ENCODE data around the gene NNMT. TPM values are rescaled to one million over a fixed set of nuclear protein-coding genes. Genes with fewer than 3 reads are reported as not detected.

The NNMT gene
- polyA plus RNA-seq, 1 donor (not counting 4 experiments of a cell fraction or from before 2014, with no cell fraction given): 0.13 TPM

DNA sequence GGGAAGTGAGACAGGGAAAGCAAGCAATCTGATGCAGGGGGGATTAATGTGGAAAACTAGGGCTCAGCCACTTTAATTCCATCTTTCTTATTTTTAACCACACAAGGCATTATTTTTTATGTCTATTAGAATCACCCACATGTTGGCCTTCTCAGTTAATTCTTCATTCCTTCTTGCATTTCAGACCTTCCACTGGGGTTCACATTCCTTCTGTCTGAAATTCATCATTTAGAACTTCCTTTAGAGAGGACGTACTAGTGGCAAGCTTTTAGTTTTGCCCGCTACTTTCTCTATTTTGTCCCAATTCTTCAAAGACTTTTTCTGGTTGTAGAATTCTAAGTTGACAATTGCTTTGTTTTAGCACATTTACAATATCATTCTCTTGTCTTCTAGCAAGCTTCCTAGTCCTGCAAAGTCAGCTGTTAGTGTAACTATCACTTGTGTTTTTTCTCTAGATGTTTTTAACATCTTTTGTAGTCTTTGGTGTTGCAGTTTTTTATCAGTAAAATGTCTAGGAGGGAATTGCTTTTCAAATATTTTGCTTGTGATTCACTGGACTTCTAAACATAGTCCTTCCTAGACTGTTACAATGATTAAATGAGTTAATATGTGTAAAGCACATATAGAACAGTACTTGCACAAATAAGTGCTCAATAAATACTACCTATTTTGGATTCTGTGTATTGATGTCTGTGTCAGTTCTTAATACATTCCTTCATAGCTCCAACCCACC, 5.5 kb upstream of the NNMT start:
- Histone ChIP-seq H3K79me2 (ENCODE audit: control insufficient read depth, insufficient read depth, low read length) (no peaks in the 10 kb centered on the region), H3K4me2 (ENCODE audit: control insufficient read depth, extremely low read depth, insufficient read depth, low read depth, low read length) (no peak overlapping the region), H3K36me3 (ENCODE audit: control insufficient read depth in 2 of 2, extremely low read depth in 1 of 2, insufficient read depth in 2 of 2, low read length in 2 of 2) (no peaks in the 10 kb centered on the region), H2AFZ (ENCODE audit: control insufficient read depth, low read length) (no peak overlapping the region), H3K27ac (ENCODE audit: control insufficient read depth, insufficient read depth, low read length) (no peak overlapping the region), H3K9me1 (ENCODE audit: control insufficient read depth, extremely low read depth, insufficient read depth, low read length) (no peaks in the 10 kb centered on the region), H3K9me3 (ENCODE audit: control insufficient read depth, low read depth, low read length) (no peaks in the 10 kb centered on the region), H3K4me3 (ENCODE audit: control insufficient read depth in 2 of 3, extremely low read depth in 1 of 3, insufficient read depth in 2 of 3, low read depth in 1 of 3, low read length in 3 of 3) (no peak overlapping the region), H3K9ac (ENCODE audit: control insufficient read depth, extremely low read depth, insufficient read depth, low read length) (no peak overlapping the region), H3K27me3 (ENCODE audit: control insufficient read depth, extremely low read depth, insufficient read depth, low read length) (no peaks in the 10 kb centered on the region), H4K20me1 (ENCODE audit: control insufficient read depth, extremely low read depth, insufficient read depth, low read length) (no peaks in the 10 kb centered on the region), H3K4me1 (ENCODE audit: control insufficient read depth, extremely low read depth, insufficient read depth, low read length) (no peaks in the 10 kb centered on the region)
- DNase-seq (ENCODE audit: low read depth, low spot score) (no peak), FAIRE-seq (no peak)
- no peak for TF ChIP-seq EZH2 (IDR thresholded peaks at IDR 0.05; ENCODE audit: low read length)
- TF ChIP-seq, protein P1, sequence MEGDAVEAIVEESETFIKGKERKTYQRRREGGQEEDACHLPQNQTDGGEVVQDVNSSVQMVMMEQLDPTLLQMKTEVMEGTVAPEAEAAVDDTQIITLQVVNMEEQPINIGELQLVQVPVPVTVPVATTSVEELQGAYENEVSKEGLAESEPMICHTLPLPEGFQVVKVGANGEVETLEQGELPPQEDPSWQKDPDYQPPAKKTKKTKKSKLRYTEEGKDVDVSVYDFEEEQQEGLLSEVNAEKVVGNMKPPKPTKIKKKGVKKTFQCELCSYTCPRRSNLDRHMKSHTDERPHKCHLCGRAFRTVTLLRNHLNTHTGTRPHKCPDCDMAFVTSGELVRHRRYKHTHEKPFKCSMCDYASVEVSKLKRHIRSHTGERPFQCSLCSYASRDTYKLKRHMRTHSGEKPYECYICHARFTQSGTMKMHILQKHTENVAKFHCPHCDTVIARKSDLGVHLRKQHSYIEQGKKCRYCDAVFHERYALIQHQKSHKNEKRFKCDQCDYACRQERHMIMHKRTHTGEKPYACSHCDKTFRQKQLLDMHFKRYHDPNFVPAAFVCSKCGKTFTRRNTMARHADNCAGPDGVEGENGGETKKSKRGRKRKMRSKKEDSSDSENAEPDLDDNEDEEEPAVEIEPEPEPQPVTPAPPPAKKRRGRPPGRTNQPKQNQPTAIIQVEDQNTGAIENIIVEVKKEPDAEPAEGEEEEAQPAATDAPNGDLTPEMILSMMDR (optimal IDR thresholded peaks at IDR 0.05 in 1 of 3, IDR thresholded peaks at IDR 0.05 in 1 of 3, conservative IDR thresholded peaks at IDR 0.05 in 1 of 3; ENCODE audit: extremely low read depth in 1 of 3, insufficient read depth in 2 of 3, low read length in 3 of 3): no peak
- dilution Hi-C loops (cut with MboI; ENCODE audit: extremely low pct_ligation_motif_present, low sequenced_read_pairs): no loop called here

DNA sequence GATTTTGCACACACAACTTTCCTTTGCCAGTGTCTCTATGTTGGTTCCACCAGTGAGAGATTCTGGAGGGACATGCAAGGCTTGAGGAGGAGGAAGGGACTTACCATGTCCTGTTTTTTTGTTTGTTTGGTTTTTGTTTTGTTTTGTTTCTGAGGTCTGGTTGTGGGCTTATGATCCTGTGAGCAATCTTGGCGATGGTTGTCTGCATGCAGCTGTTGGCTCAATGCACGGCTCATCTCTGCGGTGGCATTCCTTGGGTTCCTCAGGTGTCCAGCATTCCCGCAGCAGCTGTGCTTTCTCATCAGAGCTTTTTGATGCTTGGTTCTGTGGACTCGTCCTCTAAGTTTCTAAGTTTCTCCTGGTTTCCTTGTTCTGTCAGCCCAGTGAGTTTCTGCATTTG, 4.8 kb upstream of the NNMT start:
- H3K9me1 ChIP-seq (ENCODE audit: control insufficient read depth, extremely low read depth, insufficient read depth, low read length): no peaks in the 10 kb centered on the region
- H3K9me3 ChIP-seq (ENCODE audit: control insufficient read depth, low read depth, low read length): no peaks in the 10 kb centered on the region
- no peak overlapping the region for H3K9ac ChIP-seq (ENCODE audit: control insufficient read depth, extremely low read depth, insufficient read depth, low read length)
- H3K4me2 ChIP-seq (ENCODE audit: control insufficient read depth, extremely low read depth, insufficient read depth, low read depth, low read length): no peak overlapping the region
- H3K4me3 ChIP-seq (ENCODE audit: control insufficient read depth in 2 of 3, extremely low read depth in 1 of 3, insufficient read depth in 2 of 3, low read depth in 1 of 3, low read length in 3 of 3): no peak overlapping the region
- no peaks in the 10 kb centered on the region for H3K36me3 ChIP-seq (ENCODE audit: control insufficient read depth in 2 of 2, extremely low read depth in 1 of 2, insufficient read depth in 2 of 2, low read length in 2 of 2)
- H2AFZ ChIP-seq (ENCODE audit: control insufficient read depth, low read length): no peak overlapping the region
- dilution Hi-C loops (cut with MboI; ENCODE audit: extremely low pct_ligation_motif_present, low sequenced_read_pairs): no loop called here
- TF ChIP-seq, protein P1 (optimal IDR thresholded peaks at IDR 0.05 in 1 of 3, IDR thresholded peaks at IDR 0.05 in 1 of 3, conservative IDR thresholded peaks at IDR 0.05 in 1 of 3; ENCODE audit: extremely low read depth in 1 of 3, insufficient read depth in 2 of 3, low read length in 3 of 3): no peak
- no peak for TF ChIP-seq EZH2 (IDR thresholded peaks at IDR 0.05; ENCODE audit: low read length)
- no peaks in the 10 kb centered on the region for H3K79me2 ChIP-seq (ENCODE audit: control insufficient read depth, insufficient read depth, low read length)
- H3K27me3 ChIP-seq (ENCODE audit: control insufficient read depth, extremely low read depth, insufficient read depth, low read length): no peaks in the 10 kb centered on the region
- no peaks in the 10 kb centered on the region for H4K20me1 ChIP-seq (ENCODE audit: control insufficient read depth, extremely low read depth, insufficient read depth, low read length)
- H3K27ac ChIP-seq (ENCODE audit: control insufficient read depth, insufficient read depth, low read length): no peak overlapping the region
- DNase-seq (ENCODE audit: low read depth, low spot score) (no peak), FAIRE-seq (no peak)
- no peaks in the 10 kb centered on the region for H3K4me1 ChIP-seq (ENCODE audit: control insufficient read depth, extremely low read depth, insufficient read depth, low read length)

Measured in keratinocyte (primary cell).